HG03039 (cell line): ENCODE results near the gene EPC2.
"Not testable (repeated sequence)": the region's sequence is repeated elsewhere in the genome, so short reads cannot be mapped to it uniquely, and the experiment has no call there.

ENCODE experiments used
- ATAC-seq: cut with Tn5 transposase; IDR thresholded peaks from one replicate; pipeline ENCODE4 v1.9.1; 2021; ENCODE audit warnings: mild to moderate bottlenecking, moderate library complexity; ENCODE audit not compliant: unreplicated experiment

The EPC2 gene

GRCh38 chr2:148674063-148675020 is 29.8 kb downstream of the EPC2 start:
- no peak for ATAC-seq

- ATAC-seq = no peak
Observed at GRCh38 chr2:148675708-148676107, 31.2 kb downstream of the EPC2 start.

GRCh38 chr2:148678302-148679179 is 34.0 kb downstream of the EPC2 start:
- not testable (repeated sequence) for ATAC-seq

- no peak for ATAC-seq
Observed at GRCh38 chr2:148680462-148680861, 35.9 kb downstream of the EPC2 start.

- no peak for ATAC-seq
Observed at GRCh38 chr2:148681443-148681842, 36.9 kb downstream of the EPC2 start.

GRCh38 chr2:148681862-148682261 is 37.3 kb downstream of the EPC2 start:
- not testable (repeated sequence) for ATAC-seq

- no peak for ATAC-seq
Observed at GRCh38 chr2:148684507-148684906, 40.0 kb downstream of the EPC2 start.

- no peak for ATAC-seq
Observed at GRCh38 chr2:148687543-148687942, 43.0 kb downstream of the EPC2 start.

- ATAC-seq = not testable (repeated sequence)
Observed at GRCh38 chr2:148688011-148688410, 43.5 kb downstream of the EPC2 start.

GRCh38 chr2:148696985-148697384 is 52.4 kb downstream of the EPC2 start:
- ATAC-seq = no peak

GRCh38 chr2:148699830-148700229 is 55.3 kb downstream of the EPC2 start:
- no peak for ATAC-seq

- ATAC-seq = no peak
Observed at GRCh38 chr2:148701039-148701438, 56.5 kb downstream of the EPC2 start.

- no peak for ATAC-seq
Observed at GRCh38 chr2:148701877-148702276, 57.3 kb downstream of the EPC2 start.

- ATAC-seq = no peak
Observed at GRCh38 chr2:148702475-148702874, 57.9 kb downstream of the EPC2 start.

- ATAC-seq = no peak
Observed at GRCh38 chr2:148704247-148704646, 59.7 kb downstream of the EPC2 start.

GRCh38 chr2:148716378-148716920 is 71.9 kb downstream of the EPC2 start:
- ATAC-seq = no peak

GRCh38 chr2:148718039-148718438 is 73.5 kb downstream of the EPC2 start:
- no peak for ATAC-seq

GRCh38 chr2:148719195-148719749 is 74.7 kb downstream of the EPC2 start:
- ATAC-seq = no peak

GRCh38 chr2:148719941-148720436 is 75.4 kb downstream of the EPC2 start:
- ATAC-seq = no peak

GRCh38 chr2:148720501-148721001 is 76.0 kb downstream of the EPC2 start:
- ATAC-seq = no peak

- ATAC-seq = no peak
Observed at GRCh38 chr2:148721520-148721931, 77.0 kb downstream of the EPC2 start.
